NCI-H82 (cell line): ENCODE measurements around the gene ZC3H6.

Experiments used
- DNase-seq: peaks from one replicate; lab custom pipeline; 2025; lab: John Stamatoyannopoulos, UW

Gene ZC3H6, protein sequence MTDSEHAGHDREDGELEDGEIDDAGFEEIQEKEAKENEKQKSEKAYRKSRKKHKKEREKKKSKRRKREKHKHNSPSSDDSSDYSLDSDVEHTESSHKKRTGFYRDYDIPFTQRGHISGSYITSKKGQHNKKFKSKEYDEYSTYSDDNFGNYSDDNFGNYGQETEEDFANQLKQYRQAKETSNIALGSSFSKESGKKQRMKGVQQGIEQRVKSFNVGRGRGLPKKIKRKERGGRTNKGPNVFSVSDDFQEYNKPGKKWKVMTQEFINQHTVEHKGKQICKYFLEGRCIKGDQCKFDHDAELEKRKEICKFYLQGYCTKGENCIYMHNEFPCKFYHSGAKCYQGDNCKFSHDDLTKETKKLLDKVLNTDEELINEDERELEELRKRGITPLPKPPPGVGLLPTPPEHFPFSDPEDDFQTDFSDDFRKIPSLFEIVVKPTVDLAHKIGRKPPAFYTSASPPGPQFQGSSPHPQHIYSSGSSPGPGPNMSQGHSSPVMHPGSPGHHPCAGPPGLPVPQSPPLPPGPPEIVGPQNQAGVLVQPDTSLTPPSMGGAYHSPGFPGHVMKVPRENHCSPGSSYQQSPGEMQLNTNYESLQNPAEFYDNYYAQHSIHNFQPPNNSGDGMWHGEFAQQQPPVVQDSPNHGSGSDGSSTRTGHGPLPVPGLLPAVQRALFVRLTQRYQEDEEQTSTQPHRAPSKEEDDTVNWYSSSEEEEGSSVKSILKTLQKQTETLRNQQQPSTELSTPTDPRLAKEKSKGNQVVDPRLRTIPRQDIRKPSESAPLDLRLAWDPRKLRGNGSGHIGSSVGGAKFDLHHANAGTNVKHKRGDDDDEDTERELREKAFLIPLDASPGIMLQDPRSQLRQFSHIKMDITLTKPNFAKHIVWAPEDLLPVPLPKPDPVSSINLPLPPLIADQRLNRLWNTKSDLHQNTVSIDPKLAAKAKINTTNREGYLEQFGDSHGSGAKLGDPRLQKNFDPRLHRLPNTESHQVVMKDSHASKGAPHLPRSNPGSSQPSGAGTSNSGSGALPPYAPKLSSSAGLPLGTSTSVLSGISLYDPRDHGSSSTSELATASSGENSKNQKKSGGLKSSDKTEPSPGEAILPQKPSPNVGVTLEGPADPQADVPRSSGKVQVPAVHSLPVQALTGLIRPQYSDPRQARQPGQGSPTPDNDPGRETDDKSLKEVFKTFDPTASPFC

DNA sequence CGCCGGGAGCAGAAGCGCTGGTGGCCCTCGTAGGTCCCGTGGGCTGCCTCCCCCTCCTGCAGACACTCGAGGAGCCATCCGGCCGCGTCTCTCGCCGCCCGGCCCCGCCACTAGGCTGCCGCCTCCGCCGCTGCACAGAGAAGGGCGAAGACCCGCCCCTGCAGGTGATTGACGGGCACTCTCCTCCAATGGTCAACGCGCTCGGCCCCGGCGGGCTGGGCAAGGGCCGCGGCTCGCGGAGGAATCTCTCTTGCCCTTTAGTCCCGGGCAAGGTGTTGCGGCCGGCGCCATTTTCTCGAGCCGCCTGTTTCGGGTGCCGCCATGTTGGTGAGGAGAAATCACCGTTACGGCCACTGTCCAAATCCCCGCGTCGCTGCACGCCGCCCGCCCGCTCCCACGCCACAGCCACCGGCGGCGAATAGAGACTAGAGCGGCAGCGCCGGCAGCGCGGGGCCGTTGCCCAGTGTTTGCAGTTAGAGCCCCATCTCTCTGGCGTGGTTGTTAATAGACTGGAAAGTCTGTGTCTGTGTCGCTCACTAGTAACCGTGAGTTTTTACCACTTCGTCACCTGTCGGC is at the start of gene ZC3H6:
Gene ZC3H6 (plus strand): TSS at position 287 of the 576 bp plus-strand sequence. CDS start 398 bp downstream, outside the sequence.
- DNase-seq, result peak; percentile 98

DNA sequence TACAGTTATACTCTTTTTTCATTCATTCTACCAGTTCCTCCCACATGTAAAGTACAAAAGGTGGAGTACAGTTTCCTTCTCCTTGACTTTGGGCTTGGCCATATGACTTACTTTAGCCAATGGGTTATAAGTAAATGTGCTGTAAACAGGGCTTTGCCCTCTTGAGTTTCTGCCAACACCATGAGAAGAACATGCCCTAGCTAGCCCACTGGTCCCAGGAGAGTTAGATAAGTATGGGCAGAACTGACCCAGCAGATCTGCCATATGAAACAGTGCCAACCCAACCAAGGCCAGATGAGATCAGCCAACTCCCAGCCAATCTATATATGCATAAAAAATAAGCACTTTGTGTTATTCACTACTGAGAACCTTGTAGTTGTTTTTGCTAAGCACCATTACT is 46.0 kb upstream of the ZC3H6 start:
- DNase-seq, result no peak

DNA sequence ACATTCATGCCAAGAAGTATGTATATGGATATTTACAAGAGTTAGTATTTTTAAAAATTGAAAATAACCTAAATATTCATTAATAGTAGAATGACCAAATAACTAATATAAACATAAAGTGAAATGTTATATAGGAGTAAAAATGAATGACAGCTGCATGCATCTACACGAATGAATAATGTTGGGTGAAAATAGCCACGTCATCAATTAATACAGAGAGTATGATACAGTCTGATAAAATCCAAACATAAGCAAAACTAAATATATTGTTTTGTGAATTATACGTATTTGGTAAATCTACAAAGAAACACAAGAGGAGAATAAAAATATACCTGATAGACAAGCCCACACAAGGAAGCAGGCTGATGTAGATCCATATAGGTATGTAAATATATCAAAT is 45.0 kb upstream of the ZC3H6 start:
- no peak for DNase-seq

DNA sequence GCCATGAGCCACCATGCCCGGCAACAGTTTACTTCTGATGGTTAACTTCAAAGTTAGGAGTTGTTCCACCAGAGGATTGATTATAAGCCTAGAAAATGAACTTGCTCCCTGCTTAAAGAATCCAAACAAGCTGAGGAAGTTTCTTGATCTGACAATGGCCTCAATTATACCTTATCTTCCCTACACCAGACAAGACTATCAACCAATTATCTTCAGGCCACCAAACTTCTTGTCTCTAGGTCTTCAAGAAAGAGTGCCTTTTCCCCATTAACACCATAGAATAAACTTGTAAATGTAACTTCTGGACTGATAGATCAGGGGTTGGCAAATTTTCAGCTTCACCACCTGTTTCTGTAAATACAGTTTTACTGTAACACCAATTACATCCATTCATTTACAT is 35.5 kb upstream of the ZC3H6 start:
- no peak for DNase-seq

- no peak for DNase-seq
Measured at GRCh38 chr2:112242384-112242783, 33.0 kb upstream of the ZC3H6 start.

DNA sequence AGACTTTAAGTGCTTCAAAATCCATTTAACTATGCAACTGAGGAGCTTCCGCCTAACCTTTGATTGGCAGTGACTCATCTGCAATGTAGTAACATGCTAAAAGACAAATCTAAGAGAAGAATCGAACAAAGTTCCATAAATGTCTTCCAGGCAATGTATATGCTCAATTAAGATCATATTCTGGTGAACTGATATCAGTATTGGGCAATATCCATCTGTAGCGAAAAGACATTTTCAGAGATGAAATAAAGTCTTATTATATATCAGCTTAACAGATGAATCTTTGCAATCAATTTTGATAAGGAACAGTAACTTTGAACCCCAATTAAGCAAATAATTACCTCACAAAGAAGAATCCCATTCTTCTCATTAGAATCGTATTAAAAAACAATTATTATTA is 32.2 kb upstream of the ZC3H6 start:
- no peak for DNase-seq

DNA sequence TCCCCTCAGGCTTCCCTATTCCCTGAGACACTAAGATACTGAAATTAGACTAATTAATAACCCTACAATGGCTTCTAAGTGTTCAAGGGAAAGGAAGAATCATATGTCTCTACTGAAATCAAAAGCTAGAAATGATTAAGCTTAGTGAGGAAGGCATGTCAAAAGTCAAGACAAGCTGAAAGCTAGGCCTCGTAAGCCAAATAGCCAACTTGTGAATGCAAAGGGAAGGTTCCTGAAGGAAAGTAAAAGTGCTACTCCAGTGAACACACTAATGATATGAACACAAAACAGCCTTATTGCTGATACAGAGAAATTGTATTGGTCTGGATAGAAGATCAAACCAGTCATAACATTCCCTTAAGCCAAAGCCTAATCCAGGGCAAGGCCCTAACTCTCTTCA is 30.5 kb upstream of the ZC3H6 start:
- no peak for DNase-seq

DNA sequence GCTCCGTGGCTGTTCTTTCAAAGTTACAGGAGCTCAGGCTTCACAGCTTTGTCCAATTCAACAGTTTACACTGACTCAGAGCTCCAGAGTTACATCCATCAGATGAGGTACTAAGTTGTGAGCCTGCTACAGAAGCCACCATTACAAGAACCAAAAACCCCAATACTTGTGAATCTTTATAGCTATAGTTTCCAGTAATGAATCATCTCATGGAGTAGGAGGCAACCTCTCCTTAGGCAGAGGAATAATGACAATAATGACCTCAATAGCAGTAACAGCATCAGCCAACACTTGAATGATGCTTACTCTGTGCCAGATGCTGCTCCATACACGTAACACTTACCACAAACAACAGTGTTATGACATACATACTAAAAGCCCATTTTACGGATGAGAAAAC is 24.1 kb upstream of the ZC3H6 start:
- no peak for DNase-seq

- DNase-seq, result no peak
Measured at GRCh38 chr2:112253261-112253815, 22.1 kb upstream of the ZC3H6 start.

- peak; percentile 96 for DNase-seq
Measured at GRCh38 chr2:112254466-112255240, 20.7 kb upstream of the ZC3H6 start, which contains the start of gene ZC3H8. TSS of gene ZC3H8 (minus strand) at chr2:112255042. CDS start at chr2:112254981, 61 bp downstream.

GRCh38 chr2:112255875-112256274 is 19.5 kb upstream of the ZC3H6 start:
- no peak for DNase-seq

GRCh38 chr2:112256654-112257053 is 18.7 kb upstream of the ZC3H6 start:
- DNase-seq, result no peak

GRCh38 chr2:112257575-112257974 is 17.8 kb upstream of the ZC3H6 start:
- no peak for DNase-seq

- peak; percentile 89 for DNase-seq
Measured at GRCh38 chr2:112259509-112260294, 15.7 kb upstream of the ZC3H6 start.

DNA sequence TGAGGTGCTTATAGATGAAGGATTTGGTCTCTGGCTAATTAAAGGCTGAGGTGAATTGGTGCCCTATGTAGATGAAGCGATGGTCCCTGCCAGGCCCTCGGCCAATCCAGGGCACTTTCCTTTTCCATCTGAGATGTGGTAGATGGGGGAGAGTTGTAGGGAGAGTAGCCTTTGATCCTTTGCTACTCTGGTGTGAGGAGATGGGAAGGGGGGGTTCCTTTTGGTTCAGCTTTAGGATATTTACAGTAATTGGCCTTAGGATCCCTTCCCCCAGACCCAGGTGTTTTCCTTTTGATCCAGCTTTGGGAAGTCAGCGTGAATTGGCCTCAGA is 15.1 kb upstream of the ZC3H6 start:
- no peak for DNase-seq

- peak; percentile 29 for DNase-seq
Measured at GRCh38 chr2:112262876-112263275, 12.5 kb upstream of the ZC3H6 start.

- no peak for DNase-seq
Measured at GRCh38 chr2:112268547-112268946, 6.8 kb upstream of the ZC3H6 start.

DNA sequence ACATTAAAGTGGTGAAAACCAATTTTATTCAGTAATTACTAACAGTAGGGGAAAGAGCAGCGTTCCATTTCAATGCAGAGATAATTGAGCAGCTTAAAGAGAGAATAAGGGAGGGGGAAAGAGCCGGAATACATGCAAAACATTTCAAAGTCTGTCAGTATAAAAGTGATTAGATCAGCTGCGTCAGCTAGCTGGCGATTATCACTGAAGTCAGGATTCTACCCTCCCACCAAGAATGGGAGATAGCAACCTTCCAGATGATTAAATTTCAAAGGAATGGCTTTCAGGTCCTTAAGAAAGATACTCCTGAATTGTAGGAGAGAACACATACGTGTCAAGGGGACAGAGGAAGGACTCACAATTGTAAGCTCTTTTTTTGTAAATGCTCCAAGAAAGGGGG is 2.7 kb upstream of the ZC3H6 start:
- DNase-seq, result peak; percentile 39

DNA sequence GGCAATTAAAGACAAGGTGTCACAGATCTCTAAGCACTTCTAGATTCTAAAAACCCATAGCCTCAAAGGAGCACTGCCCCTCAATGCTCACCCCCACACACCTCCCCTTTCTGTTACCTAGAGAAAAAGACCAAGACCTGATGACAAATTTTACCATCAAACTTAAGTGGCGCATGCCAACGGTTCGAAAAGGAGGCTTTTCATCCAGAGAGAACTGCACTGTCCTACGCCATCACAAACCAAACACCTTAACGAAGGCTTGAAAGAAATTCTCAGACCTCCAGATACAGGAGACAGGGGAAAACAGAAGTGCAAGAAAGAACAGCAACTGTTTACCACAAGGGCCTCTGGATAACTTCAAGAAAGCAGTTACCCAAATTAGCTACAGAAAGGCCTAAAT is 2.0 kb upstream of the ZC3H6 start:
- no peak for DNase-seq
